HG02870 (cell line): ENCODE data around the gene MRPL54.
"Not testable (repeated sequence)": the region's sequence is repeated elsewhere in the genome, so short reads cannot be mapped to it uniquely, and the experiment has no call there.

ENCODE experiments used
- ATAC-seq: cut with Tn5 transposase; IDR thresholded peaks from one replicate; pipeline ENCODE4 v1.9.1; 2021; ENCODE audit warnings: mild to moderate bottlenecking, moderate library complexity; ENCODE audit not compliant: unreplicated experiment

Gene MRPL54

GRCh38 chr19:3808420-3809143 is 46.1 kb downstream of the MRPL54 start:
- no peak for ATAC-seq

DNA sequence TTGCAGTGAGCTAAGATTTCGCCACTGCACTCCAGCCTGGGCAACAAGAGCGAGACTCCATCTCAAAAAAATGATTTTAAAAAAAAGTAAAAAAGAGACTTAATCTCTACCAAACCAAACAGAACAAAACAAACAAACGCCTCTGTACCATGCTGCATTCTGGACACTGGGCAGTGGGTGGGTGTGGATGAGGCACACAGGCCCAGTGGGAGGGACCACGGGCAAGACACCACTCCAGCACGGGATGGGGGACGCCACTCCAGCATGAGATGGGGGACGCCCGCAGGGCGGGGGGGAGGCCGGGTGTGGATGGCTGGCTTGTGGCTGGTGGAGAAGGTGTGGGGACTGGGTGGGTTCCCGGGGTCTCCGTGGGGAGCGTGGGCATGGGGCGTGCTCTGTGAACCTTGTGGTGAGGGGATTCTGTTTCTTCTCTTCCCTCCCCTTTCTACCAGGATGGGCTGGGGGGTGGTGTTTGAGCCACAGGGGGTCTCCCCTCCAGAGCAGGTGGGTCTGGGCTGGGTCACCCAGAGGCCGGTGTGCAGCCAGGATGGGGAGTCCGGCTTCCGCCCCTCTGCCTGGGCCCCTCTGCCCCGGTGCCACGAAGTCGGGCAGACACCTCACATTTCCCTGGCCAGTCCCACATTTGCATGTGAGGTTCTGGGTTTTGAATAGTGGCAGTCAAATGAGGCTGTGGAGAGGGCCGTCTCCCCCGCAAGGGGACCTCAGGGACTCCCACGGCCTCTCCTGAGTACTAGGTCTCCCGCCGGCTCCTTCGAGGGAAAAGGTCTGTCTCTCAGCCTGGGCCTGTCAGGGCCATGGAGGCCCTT is 47.6 kb downstream of the MRPL54 start:
- ATAC-seq = no peak

GRCh38 chr19:3810708-3811355 is 48.4 kb downstream of the MRPL54 start:
- ATAC-seq = no peak

DNA sequence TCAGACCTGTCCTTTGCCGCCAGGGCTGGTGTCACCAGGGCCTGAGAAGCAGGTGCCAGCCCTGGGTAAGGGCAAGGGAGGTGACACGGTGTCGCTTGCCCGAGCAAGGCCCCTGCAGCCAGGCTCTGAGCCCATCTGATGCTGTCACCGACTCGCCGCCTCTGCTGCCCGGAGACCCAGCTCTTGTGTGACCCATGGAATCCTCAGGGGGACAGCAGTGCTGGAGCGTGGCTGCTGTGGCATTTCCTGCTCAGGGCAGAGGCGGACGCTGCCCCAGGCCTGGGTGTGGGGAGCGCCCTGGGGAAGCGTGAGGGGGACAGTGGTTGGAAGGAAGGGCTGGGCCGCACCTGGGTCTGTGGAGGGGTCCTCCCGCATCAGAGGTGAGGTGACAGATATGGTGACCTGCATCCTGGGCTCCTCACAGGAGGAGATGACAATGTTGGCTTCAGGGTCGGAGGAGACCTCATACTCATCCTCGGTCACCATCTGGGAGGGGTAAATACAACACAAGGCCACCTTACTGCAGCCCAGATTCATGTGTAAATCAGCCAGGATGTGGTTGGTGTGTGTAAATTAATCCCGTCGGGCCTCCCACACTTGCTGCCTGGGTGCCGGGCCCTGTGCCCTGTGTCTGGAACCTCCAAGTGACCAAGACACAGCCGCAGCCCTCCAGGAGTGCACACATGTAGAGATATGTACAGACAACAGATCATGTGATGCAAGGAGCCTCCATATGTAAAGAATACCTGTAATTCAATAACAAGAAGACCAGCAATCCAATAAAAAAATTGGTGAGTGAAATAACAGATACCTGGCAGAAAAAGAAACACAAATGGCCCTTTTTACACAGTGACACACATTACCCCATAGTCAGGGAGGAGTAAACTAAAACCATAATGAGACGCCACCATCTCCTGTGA is 51.3 kb downstream of the MRPL54 start:
- ATAC-seq = no peak

GRCh38 chr19:3814648-3815047 is 52.2 kb downstream of the MRPL54 start:
- no peak for ATAC-seq

- ATAC-seq = not testable (repeated sequence)
Measured at GRCh38 chr19:3816148-3816547, 53.7 kb downstream of the MRPL54 start.

GRCh38 chr19:3816566-3817218 is 54.2 kb downstream of the MRPL54 start:
- ATAC-seq = no peak
